ENCODE data around the gene DHRSX. TPM values are rescaled to one million over a fixed set of nuclear protein-coding genes. Genes with fewer than 3 reads are reported as not detected.

DHRSX gene
- polyA plus RNA-seq, 2 of the 4 experiments (the other 2 are of a cell fraction): 32.1 to 56.3 TPM

DNA sequence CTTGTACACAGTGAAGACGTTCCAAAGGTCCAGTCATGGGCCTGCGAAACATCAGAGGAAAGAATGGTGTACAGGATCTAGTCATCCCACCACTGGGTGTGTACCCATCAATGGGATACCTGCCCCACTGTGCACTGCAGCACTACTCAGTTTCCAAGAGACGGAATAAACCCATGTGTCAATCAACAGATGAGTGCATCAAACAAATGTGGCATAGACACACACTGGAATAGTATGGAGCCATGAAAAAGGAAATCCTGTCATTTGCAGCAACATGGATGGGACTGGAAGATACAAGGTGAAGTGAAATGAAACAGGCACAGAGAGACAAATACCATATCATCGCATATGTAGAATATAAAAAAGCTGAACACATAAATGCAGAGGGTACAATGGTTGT, 48.0 kb downstream of the DHRSX start:
- 82% methylated on average over 4 of the region's 4 CpGs for WGBS (ENCODE audit: missing lambda C conversion rate)
- Histone ChIP-seq H3K9me3 (no peaks in the 10 kb centered on the region), H3K4me2 (no peak overlapping the region), H3K4me3 (no peak overlapping the region), H3K27ac (no peak overlapping the region), H3K4me1 (peaks cover 11% of the 10 kb centered on the region; the same call in 1 of the 3 replicates)
- no peak for ATAC-seq
- TF ChIP-seq CHD4 (IDR thresholded peaks at IDR 0.05; ENCODE audit: borderline replicate concordance): 0 out of 2 replicates have a peak, but pooled peaks have one; percentile 34
- peak; percentile 61; the same call in 1 of the 2 replicates for TF ChIP-seq KDM1A (IDR thresholded peaks at IDR 0.05; ENCODE audit: low read depth)
- no peak for TF ChIP-seq RFX5 (IDR thresholded peaks at IDR 0.05)
- TF ChIP-seq FOSB (CRISPR knock-in tag; IDR thresholded peaks at IDR 0.05): no peak
- TF ChIP-seq, protein P1, sequence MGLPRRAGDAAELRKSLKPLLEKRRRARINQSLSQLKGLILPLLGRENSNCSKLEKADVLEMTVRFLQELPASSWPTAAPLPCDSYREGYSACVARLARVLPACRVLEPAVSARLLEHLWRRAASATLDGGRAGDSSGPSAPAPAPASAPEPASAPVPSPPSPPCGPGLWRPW (IDR thresholded peaks at IDR 0.05): no peak
- no peak for TF ChIP-seq HOXA7 (CRISPR knock-in tag; IDR thresholded peaks at IDR 0.05)
- ChIA-PET CTCF (no interaction called here), POLR2A (no interaction called here)
- no peak for DNase-seq (ENCODE audit: low read depth in 1 of 2, low spot score in 1 of 2)
- FAIRE-seq: no peak

DNA sequence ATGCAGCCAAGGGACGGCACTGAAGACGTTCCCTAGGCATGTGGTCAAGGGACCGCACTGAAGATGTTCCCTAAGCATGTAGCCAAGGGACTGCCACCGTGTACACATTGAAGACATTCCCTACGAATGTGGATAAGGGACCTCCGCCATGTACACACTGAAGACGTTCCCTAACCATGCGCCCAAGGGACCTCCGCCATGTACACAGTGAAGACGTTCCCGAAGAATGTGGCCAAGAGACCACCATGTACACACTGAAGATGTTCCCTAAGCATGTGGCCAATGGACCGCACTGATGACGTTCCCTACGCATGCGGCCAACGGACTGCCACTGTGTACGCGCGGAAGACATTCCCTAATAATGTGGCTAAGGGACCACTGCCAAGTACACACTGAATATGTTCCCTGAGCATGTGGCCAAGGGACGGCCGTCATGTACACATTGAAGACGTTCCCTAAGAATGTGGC, 48.4 kb downstream of the DHRSX start:
- Histone ChIP-seq H3K4me2 (peak overlapping the region; percentile 50; the same call in 1 of the 3 replicates), H3K9me3 (no peaks in the 10 kb centered on the region), H3K4me3 (no peak overlapping the region), H3K4me1 (peaks cover 11% of the 10 kb centered on the region; the same call in 1 of the 3 replicates), H3K27ac (no peak overlapping the region)
- ChIA-PET POLR2A (no interaction called here), CTCF (no interaction called here)
- TF ChIP-seq POLR2A (IDR thresholded peaks at IDR 0.05; ENCODE audit: low read length) (0 out of 2 replicates have a peak, but pooled peaks have one; percentile 25), CHD4 (IDR thresholded peaks at IDR 0.05; ENCODE audit: borderline replicate concordance) (no peak)
- FAIRE-seq: no peak
- WGBS (ENCODE audit: missing lambda C conversion rate): 93% methylated on average over 22 of the region's 22 CpGs
- ATAC-seq: no peak
- DNase-seq (ENCODE audit: low read depth in 1 of 2, low spot score in 1 of 2): no peak

DNA sequence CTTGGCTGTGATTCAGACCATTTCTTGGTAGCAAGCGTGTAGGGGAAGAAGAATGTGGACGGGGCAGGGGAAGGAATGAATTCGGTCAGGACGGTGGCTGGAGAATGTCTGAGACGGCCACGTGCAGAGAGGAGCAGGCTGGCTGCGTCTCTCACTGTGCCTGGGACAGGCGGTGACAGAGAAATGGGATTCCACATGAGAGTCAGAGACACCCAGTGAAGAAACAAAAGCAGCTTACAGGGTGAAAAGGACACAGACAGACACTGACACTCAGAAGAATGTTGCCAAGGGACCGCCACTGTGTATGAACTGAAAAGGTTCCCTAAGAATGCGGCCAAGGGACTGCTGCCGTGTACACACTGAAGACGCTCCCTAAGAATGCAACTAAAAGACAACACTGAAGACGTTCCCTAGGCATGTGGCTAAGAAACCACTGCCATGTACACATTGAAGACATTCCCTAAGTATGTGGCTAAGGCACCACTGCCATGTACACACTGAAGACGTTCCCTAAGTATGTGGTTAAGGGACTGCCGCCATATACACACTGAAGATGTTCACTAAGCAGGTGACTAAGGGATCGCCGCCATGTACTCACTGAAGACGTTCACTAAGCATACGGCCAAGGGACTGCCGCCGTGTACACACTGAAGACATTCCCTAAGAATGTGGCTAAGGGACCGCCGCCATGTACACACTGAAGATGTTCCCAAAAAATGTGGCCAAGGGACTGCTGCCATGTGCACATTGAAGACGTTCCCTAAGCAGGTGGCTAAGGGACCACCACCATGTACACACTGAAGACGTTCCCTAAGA, 49.1 kb downstream of the DHRSX start:
- H3K4me2 ChIP-seq: peak overlapping the region; percentile 50
- no peak overlapping the region for H3K4me3 ChIP-seq
- no peaks in the 10 kb centered on the region for H3K9me3 ChIP-seq
- CTCF ChIA-PET: no interaction called here
- TF ChIP-seq SMC3 (IDR thresholded peaks at IDR 0.05): 0 out of 3 replicates have a peak, but pooled peaks have one; percentile 7
- TF ChIP-seq CEBPB (IDR thresholded peaks at IDR 0.05): no peak
- TF ChIP-seq EHF (CRISPR knock-in tag; IDR thresholded peaks at IDR 0.05): no peak
- no peak for TF ChIP-seq RAD21 (conservative IDR thresholded peaks at IDR 0.05 in 1 of 2, IDR thresholded peaks at IDR 0.05 in 1 of 2)
- no peak for TF ChIP-seq FOSL2 (IDR thresholded peaks at IDR 0.05)
- TF ChIP-seq FOSL2 (CRISPR knock-in tag; IDR thresholded peaks at IDR 0.05): no peak
- TF ChIP-seq, protein P2, sequence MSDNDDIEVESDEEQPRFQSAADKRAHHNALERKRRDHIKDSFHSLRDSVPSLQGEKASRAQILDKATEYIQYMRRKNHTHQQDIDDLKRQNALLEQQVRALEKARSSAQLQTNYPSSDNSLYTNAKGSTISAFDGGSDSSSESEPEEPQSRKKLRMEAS (IDR thresholded peaks at IDR 0.05): peak; percentile 44
- no peak for TF ChIP-seq HOXB13 (CRISPR knock-in tag; IDR thresholded peaks at IDR 0.05; ENCODE audit: low read depth)
- no peak for TF ChIP-seq ZSCAN20 (CRISPR knock-in tag; IDR thresholded peaks at IDR 0.05)
- peaks cover 11% of the 10 kb centered on the region; the same call in 1 of the 3 replicates for H3K4me1 ChIP-seq
- WGBS (ENCODE audit: missing lambda C conversion rate): 56% methylated on average over 25 of the region's 25 CpGs
- ATAC-seq: peak; percentile 77 to 85
- H3K27ac ChIP-seq: peak overlapping the region; percentile 25 to 34; a peak in 4 of 6 replicates
- DNase-seq (ENCODE audit: low read depth in 1 of 2, low spot score in 1 of 2): peak in 1 of 2 experiments; percentile 90
- POLR2A ChIA-PET: no interaction called here
- FAIRE-seq: peak; percentile 49

DNA sequence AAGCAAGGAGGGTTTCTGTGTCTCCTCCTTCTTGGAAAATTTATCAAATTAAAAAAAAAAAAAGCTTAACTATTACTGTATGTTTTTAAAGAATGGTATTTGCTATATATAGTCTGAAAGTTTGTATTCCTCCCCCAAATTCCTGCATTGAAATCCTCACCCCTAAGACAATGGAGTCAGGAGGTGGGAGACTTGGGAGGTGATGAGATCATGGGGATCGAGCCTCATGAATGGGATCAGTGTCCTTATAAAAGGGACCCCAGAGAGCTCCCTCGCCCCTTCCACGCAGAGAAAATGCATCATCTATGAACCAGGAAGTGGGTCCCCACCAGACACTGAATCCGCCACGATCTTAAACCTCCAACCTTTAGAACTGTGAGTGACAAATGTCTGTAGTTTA, 50.1 kb downstream of the DHRSX start:
- Histone ChIP-seq H3K4me1 (peaks cover 11% of the 10 kb centered on the region; the same call in 1 of the 3 replicates), H3K4me3 (no peak overlapping the region), H3K9me3 (no peaks in the 10 kb centered on the region), H3K27ac (no peak overlapping the region), H3K4me2 (peak overlapping the region; percentile 50; the same call in 1 of the 3 replicates)
- POLR2A ChIA-PET: no interaction called here
- CTCF ChIA-PET: no interaction called here
- DNase-seq (ENCODE audit: low read depth in 1 of 2, low spot score in 1 of 2) (no peak), ATAC-seq (no peak), FAIRE-seq (no peak)
- 87% methylated on average over 5 of the region's 5 CpGs for WGBS (ENCODE audit: missing lambda C conversion rate)
- TF ChIP-seq, protein P3, sequence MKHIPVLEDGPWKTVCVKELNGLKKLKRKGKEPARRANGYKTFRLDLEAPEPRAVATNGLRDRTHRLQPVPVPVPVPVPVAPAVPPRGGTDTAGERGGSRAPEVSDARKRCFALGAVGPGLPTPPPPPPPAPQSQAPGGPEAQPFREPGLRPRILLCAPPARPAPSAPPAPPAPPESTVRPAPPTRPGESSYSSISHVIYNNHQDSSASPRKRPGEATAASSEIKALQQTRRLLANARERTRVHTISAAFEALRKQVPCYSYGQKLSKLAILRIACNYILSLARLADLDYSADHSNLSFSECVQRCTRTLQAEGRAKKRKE (CRISPR knock-in tag; IDR thresholded peaks at IDR 0.05; ENCODE audit: low read depth): no peak
- TF ChIP-seq, protein P4, sequence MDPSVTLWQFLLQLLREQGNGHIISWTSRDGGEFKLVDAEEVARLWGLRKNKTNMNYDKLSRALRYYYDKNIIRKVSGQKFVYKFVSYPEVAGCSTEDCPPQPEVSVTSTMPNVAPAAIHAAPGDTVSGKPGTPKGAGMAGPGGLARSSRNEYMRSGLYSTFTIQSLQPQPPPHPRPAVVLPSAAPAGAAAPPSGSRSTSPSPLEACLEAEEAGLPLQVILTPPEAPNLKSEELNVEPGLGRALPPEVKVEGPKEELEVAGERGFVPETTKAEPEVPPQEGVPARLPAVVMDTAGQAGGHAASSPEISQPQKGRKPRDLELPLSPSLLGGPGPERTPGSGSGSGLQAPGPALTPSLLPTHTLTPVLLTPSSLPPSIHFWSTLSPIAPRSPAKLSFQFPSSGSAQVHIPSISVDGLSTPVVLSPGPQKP (IDR thresholded peaks at IDR 0.05; ENCODE audit: low read depth, low read length): no peak
- TF ChIP-seq HDAC2 (IDR thresholded peaks at IDR 0.05): no peak
- TF ChIP-seq CHD4 (IDR thresholded peaks at IDR 0.05; ENCODE audit: borderline replicate concordance): no peak
- TF ChIP-seq FOXS1 (CRISPR knock-in tag; IDR thresholded peaks at IDR 0.05): no peak
- TF ChIP-seq, protein P5, sequence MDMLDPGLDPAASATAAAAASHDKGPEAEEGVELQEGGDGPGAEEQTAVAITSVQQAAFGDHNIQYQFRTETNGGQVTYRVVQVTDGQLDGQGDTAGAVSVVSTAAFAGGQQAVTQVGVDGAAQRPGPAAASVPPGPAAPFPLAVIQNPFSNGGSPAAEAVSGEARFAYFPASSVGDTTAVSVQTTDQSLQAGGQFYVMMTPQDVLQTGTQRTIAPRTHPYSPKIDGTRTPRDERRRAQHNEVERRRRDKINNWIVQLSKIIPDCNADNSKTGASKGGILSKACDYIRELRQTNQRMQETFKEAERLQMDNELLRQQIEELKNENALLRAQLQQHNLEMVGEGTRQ (IDR thresholded peaks at IDR 0.05): no peak
- no peak for TF ChIP-seq EP300 (IDR thresholded peaks at IDR 0.05)
- TF ChIP-seq, protein P6, sequence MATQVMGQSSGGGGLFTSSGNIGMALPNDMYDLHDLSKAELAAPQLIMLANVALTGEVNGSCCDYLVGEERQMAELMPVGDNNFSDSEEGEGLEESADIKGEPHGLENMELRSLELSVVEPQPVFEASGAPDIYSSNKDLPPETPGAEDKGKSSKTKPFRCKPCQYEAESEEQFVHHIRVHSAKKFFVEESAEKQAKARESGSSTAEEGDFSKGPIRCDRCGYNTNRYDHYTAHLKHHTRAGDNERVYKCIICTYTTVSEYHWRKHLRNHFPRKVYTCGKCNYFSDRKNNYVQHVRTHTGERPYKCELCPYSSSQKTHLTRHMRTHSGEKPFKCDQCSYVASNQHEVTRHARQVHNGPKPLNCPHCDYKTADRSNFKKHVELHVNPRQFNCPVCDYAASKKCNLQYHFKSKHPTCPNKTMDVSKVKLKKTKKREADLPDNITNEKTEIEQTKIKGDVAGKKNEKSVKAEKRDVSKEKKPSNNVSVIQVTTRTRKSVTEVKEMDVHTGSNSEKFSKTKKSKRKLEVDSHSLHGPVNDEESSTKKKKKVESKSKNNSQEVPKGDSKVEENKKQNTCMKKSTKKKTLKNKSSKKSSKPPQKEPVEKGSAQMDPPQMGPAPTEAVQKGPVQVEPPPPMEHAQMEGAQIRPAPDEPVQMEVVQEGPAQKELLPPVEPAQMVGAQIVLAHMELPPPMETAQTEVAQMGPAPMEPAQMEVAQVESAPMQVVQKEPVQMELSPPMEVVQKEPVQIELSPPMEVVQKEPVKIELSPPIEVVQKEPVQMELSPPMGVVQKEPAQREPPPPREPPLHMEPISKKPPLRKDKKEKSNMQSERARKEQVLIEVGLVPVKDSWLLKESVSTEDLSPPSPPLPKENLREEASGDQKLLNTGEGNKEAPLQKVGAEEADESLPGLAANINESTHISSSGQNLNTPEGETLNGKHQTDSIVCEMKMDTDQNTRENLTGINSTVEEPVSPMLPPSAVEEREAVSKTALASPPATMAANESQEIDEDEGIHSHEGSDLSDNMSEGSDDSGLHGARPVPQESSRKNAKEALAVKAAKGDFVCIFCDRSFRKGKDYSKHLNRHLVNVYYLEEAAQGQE (IDR thresholded peaks at IDR 0.05): no peak
- no peak for TF ChIP-seq GATA3 (IDR thresholded peaks at IDR 0.05; ENCODE audit: borderline replicate concordance)

Data from A549 (cell line).